LNCAP (cell line): Measurements from ENCODE around the gene SCYL1.

ENCODE experiments used
- TF ChIP-seq, protein P1 (sequence below): fragments of 450-650 bp; IDR thresholded peaks from 2 replicates; pipeline ENCODE4 v1.5.1; 2017; ENCODE audit warnings: mild to moderate bottlenecking

SCYL1 gene

GRCh38 chr11:65537620-65538231, 12.8 kb downstream of the SCYL1 start:
- TF ChIP-seq, protein P1, sequence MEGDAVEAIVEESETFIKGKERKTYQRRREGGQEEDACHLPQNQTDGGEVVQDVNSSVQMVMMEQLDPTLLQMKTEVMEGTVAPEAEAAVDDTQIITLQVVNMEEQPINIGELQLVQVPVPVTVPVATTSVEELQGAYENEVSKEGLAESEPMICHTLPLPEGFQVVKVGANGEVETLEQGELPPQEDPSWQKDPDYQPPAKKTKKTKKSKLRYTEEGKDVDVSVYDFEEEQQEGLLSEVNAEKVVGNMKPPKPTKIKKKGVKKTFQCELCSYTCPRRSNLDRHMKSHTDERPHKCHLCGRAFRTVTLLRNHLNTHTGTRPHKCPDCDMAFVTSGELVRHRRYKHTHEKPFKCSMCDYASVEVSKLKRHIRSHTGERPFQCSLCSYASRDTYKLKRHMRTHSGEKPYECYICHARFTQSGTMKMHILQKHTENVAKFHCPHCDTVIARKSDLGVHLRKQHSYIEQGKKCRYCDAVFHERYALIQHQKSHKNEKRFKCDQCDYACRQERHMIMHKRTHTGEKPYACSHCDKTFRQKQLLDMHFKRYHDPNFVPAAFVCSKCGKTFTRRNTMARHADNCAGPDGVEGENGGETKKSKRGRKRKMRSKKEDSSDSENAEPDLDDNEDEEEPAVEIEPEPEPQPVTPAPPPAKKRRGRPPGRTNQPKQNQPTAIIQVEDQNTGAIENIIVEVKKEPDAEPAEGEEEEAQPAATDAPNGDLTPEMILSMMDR, result no peak

DNA sequence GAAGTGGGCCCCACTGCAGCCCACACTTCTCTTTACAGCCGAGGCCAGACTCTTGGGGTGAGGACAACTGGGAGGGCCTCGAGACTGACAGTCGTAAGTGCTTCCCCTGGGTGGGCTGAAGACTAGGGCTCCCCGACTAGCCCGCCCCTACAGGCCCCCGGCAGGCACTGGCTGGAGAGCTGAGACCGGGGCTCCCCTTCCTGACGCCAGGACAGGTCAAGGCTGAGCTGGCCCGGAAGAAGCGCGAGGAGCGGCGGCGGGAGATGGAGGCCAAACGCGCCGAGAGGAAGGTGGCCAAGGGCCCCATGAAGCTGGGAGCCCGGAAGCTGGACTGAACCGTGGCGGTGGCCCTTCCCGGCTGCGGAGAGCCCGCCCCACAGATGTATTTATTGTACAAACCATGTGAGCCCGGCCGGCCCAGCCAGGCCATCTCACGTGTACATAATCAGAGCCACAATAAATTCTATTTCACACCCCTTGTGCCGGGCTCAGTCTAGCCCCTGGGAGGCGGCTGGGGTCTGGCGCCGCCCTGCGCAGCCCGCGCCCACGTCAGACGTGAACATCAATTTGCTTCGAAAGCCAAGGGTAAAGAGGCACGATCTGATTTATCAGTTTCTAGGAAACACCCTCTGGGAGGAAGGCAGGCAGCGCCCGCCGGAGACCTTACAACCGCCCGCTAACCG, 13.5 kb downstream of the SCYL1 start:
- TF ChIP-seq, protein P1, result no peak

GRCh38 chr11:65538915-65539743, 14.2 kb downstream of the SCYL1 start:
- TF ChIP-seq, protein P1, result no peak

- TF ChIP-seq, protein P1, result peak; percentile 47
These were observed 14.9 kb downstream of the SCYL1 start for GRCh38 chr11:65539744-65540289.

DNA sequence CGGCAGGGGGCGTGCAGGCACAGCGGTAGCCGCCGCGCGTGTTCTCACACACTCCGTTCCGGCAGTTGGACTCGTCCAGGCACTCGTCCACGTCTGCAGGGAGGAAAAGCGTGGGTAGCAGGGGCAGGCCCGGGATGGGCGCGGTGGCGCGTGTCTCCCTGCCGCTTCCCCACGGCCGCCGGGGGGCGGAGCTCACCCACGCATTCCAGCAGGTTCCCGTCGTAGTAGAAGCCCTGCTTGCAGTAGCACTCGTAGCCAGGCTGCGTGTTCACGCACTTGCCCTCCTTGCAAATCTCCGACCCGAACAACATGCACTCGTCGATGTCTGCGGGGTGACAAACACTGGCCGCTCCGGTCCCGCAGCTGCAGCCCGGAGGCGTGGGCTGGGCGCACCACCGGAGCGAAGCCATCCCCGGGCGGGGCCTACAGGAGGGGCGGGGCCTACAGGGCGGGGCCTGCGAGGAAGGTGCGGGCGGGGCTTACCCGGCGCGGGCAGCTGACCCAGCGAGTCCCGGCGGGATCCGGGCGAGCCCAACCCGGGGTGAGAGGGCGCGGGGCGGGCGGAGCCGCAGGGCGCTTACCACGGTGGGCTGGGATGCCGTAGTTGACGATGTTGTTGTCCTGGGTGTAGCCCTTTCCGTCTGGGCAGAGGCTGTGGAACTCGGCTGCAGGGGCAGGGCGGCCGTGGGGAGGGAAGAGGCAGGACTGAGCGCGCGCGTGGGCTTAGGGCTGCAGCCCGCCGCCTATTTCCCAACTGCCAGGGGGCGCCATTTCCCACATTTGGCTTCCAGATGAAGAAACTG, 15.6 kb downstream of the SCYL1 start:
- TF ChIP-seq, protein P1, result peak; percentile 80

DNA sequence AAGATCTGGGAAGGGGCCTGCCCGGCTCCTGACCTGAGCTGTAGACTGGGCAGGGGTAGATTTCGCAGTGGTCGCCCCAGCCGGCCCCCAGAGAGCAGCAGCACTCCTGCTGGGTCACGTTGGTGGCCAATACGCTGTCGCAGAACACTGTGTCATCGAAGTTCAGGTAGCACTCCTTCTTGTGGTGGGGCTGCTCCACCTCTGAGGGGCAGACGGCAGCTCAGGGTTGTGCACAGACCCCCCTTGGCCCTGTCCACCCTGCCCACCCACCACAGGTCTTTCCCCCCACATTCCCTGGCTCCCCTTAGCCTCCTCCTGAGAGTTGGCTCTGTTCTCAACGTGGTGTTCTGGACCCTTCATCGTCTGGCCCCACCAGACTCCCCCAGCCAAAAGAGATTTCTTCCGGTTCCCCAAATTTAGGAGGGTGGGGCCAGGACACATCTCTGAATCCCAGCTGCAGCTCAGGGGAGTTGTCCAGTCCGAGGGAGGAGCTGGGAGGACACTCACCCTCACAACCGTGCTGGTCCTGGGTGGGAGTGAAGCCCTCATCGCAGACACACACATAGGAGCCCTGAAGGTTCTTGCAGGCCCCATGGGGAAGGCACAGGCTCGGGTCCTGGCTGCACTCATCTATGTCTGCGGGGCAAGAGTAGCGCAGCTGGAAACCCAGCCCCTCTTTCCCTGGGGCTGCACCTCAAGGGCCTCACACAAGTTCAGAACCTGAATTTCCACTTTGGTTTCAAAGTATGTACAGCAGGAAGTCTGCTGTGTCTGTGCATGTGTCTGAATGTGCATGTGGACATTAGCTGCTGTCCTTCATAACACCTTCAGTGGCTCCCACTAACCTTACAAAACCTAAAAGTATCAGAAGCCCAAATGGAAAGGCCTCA, 16.5 kb downstream of the SCYL1 start:
- TF ChIP-seq, protein P1, result no peak; the same call in 1 of the 2 replicates
